ENCODE results near the gene TRPM5. TPM values are rescaled to one million over a fixed set of nuclear protein-coding genes. Genes with fewer than 3 reads are reported as not detected.

Gene TRPM5
- total RNA-seq, 1 donor from 2014 or later = not detected

- intact Hi-C loops (cut with micrococcal nuclease) = no loop called here
Measured at GRCh38 chr11:2423157-2424025, 20.9 kb downstream of the TRPM5 start.

DNA sequence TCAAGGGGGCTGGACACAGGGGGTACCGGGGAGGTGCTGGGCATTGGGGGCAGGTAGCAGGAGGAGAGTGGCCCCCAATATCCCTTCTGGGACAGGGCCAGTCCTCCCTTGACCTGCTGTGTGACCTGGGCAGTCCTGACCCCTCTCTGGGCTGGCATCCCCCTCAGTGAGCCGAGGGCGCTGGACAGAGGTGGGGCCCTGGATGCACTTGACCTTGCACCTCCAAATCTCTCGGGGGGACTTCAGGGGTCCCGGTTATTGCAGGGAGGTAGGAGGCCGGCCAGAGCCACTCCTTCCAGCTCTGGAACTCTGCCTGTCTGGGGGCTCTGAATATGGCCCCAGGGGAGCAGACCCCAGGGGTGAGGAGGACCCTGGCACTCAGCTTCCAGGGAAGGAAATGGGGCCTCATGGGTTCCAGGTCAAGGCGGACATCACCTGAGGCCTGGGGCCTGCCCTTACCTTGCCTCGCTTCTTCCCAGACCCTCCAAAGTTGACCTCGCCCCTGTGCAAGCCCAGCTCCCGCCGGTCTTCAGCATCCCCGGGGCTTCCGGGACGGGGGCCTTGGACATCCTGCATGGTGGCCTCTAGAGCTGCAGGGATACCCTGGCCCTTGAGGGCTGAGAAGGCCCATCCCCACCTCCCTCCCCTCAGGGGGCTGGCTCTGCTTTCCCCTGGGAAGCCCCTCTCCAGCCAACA lies 21.7 kb downstream of the TRPM5 start:
- intact Hi-C loops (cut with micrococcal nuclease) = no loop called here

- intact Hi-C loops (cut with micrococcal nuclease) = no loop called here
Measured at GRCh38 chr11:2421996-2422395, 22.3 kb downstream of the TRPM5 start.

- intact Hi-C loops (cut with micrococcal nuclease) = no loop called here
Measured at GRCh38 chr11:2421226-2421994, 22.9 kb downstream of the TRPM5 start.

- intact Hi-C loops (cut with micrococcal nuclease) = loop anchor here (1.0 kb wide), 4 partner anchors 115 to 254 kb away; no protein-coding TSS in a partner anchor
Measured at GRCh38 chr11:2420502-2421225, 23.6 kb downstream of the TRPM5 start.

DNA sequence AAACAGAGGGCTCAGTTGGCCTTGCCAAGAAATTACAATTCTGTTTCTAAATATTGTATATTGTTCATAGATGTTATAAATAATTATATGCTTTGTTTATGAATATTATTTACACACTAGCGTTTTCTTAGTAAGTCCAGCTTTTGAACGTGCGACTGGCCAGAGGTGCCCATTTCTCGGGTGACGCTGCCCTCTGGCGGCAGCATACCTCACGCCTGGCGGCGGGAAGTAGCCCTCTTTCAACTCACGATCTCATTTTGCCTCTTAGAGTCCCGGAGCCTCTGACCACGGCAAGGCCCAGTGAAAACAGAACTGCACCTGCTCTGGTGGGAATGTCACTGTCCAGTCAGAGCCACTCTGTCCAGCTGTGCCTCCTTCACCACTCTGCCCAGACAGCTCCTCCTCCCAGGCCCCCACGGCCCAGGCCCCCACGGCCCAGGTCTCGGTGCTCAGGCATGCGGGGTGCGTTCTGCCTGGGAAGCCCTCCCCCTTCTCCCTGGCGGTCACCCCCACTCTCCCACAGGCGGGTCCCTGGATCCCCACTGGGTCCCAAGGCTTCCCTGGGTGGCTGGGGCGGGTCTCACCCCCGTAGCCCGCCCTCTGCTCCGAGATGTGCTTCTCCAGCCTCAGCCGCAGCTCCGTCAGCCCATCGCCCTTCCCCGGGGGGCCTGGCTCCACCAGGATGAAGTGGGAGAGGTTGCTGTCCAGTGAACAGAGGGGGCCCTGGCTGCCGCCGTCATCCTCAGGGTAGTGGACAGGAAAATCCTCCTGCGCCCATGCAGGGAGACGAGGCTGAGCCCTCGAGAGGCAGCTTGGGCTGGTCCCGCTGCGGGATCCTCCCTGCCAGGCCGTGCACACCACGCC lies 24.4 kb downstream of the TRPM5 start:
- intact Hi-C loops (cut with micrococcal nuclease) = loop anchor here (1.0 kb wide), 5 partner anchors 20 to 254 kb away; partner anchors contain the start of gene TSSC4

GRCh38 chr11:2418693-2419360 lies 25.5 kb downstream of the TRPM5 start:
- intact Hi-C loops (cut with micrococcal nuclease) = loop anchor here (1.0 kb wide), 1 partner anchor 19 kb away; the partner anchor contains the start of gene TSSC4

GRCh38 chr11:2417856-2418692 lies 26.2 kb downstream of the TRPM5 start:
- intact Hi-C loops (cut with micrococcal nuclease) = no loop called here

GRCh38 chr11:2416765-2417164 lies 27.5 kb downstream of the TRPM5 start:
- intact Hi-C loops (cut with micrococcal nuclease) = no loop called here

GRCh38 chr11:2415601-2416380 lies 28.5 kb downstream of the TRPM5 start:
- intact Hi-C loops (cut with micrococcal nuclease) = no loop called here

- intact Hi-C loops (cut with micrococcal nuclease) = no loop called here
Measured at GRCh38 chr11:2415171-2415570, 29.1 kb downstream of the TRPM5 start.

GRCh38 chr11:2414616-2415015 lies 29.7 kb downstream of the TRPM5 start:
- intact Hi-C loops (cut with micrococcal nuclease) = no loop called here

GRCh38 chr11:2413742-2414579 lies 30.4 kb downstream of the TRPM5 start:
- intact Hi-C loops (cut with micrococcal nuclease) = no loop called here

GRCh38 chr11:2412323-2412722 lies 32.0 kb downstream of the TRPM5 start:
- intact Hi-C loops (cut with micrococcal nuclease) = no loop called here

- intact Hi-C loops (cut with micrococcal nuclease) = no loop called here
Measured at GRCh38 chr11:2411446-2412305, 32.6 kb downstream of the TRPM5 start.

GRCh38 chr11:2410616-2411015 lies 33.7 kb downstream of the TRPM5 start:
- intact Hi-C loops (cut with micrococcal nuclease) = no loop called here
